GM18508 (cell line): ENCODE measurements around the gene VPS35L.

ENCODE experiments used
- ATAC-seq: cut with Tn5 transposase; IDR thresholded peaks from one replicate; pipeline ENCODE4 v1.9.1; 2021; ENCODE audit warnings: moderate number of reproducible peaks; ENCODE audit not compliant: insufficient read depth, unreplicated experiment

VPS35L gene

GRCh38 chr16:19733551-19733950 lies 178.0 kb downstream of the VPS35L start:
- ATAC-seq = no peak

GRCh38 chr16:19735074-19735867 lies 179.8 kb downstream of the VPS35L start:
- no peak for ATAC-seq

GRCh38 chr16:19737306-19738038 lies 182.0 kb downstream of the VPS35L start:
- no peak for ATAC-seq

- no peak for ATAC-seq
These were observed 185.9 kb downstream of the VPS35L start for GRCh38 chr16:19741354-19741753.

- ATAC-seq = no peak
These were observed 188.3 kb downstream of the VPS35L start for GRCh38 chr16:19743816-19744159.

GRCh38 chr16:19744670-19745069 lies 189.2 kb downstream of the VPS35L start:
- no peak for ATAC-seq

- ATAC-seq = no peak
These were observed 189.9 kb downstream of the VPS35L start for GRCh38 chr16:19745286-19746010.

GRCh38 chr16:19746561-19746960 lies 191.1 kb downstream of the VPS35L start:
- ATAC-seq = no peak

GRCh38 chr16:19748389-19749168 lies 193.1 kb downstream of the VPS35L start:
- ATAC-seq = no peak

- no peak for ATAC-seq
These were observed 194.1 kb downstream of the VPS35L start for GRCh38 chr16:19749571-19750080.
